DOHH2 (cell line): ENCODE results near the gene IL1RAP.

Experiments used
- CTCF ChIP-seq: fragments of 200-600 bp; sonication (generic); IDR thresholded peaks from one replicate; pipeline ENCODE4 v1.5.1; 2014; ENCODE audit warnings: antibody characterized with exemption, mild to moderate bottlenecking, low read depth, low read length; ENCODE audit not compliant: poor library complexity, severe bottlenecking
- EZH2phosphoT487 ChIP-seq: fragments of 200-600 bp; sonication (generic); IDR thresholded peaks from 2 replicates; pipeline ENCODE4 v1.6.1; 2017; ENCODE audit warnings: borderline replicate concordance, mild to moderate bottlenecking, antibody characterized with exemption, low read length, moderate library complexity, mixed read lengths

GRCh38 chr3:190620886-190621608 is 107.2 kb downstream of the IL1RAP start:
- TF ChIP-seq EZH2phosphoT487, result no peak
- no peak for TF ChIP-seq CTCF
